Uterus (tissue), 2 donors: ENCODE measurements around the gene GLCE.

ENCODE experiments used
- POLR2A ChIP-seq, 2 donors: fragments of 450-650 bp; IDR thresholded peaks; one replicate each; pipeline ENCODE4 v1.6.1; 2016; ENCODE audit warnings: antibody characterized with exemption in 2 of 2, mild to moderate bottlenecking in 1 of 2, moderate library complexity in 1 of 2
- TF ChIP-seq, protein P1 (sequence below), 4 experiments: fragments of 200-600 bp in 2 of 4; fragments of 450-650 bp in 2 of 4; sonication (generic) in 2 of 4; IDR thresholded peaks; one replicate each; pipeline ENCODE4 v1.5.1; 2016 to 2019; ENCODE audit warnings: antibody characterized with exemption in 4 of 4, mild to moderate bottlenecking in 2 of 4, moderate library complexity in 1 of 4

DNA sequence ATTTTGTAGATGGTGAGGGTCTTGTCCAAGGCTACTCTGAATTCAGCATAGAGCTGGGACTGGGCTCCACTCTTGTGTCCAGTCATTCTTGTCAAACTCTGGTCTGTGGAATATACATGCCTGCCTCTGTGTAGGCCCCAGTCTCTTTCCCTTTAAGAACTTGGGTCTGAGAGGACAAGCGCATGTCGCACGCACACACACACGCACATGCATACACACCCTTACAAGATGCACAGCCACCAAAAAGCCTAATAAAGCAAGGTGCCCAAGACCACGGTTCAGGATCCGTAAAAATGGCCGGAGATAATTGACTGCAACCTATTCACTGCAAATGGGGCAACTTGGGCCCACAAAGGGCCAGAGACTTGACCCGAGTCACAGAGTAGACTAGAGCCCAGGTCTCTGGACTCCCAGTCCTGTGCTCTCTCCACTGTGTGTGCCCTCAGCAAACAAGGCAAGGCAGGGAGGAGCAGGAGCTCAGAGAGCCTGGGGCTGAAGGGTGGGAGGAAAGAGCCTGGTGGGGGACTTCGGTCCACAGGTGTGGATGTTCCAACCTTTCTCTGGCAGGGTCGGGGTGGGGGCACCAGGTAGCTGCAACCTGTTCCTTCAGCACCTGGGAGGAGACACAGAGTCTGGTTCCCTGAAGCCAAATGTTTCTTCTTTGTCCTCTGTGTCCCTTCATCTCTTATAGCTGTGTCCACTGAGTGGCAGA lies 137.4 kb downstream of the GLCE start:
- TF ChIP-seq, protein P1, sequence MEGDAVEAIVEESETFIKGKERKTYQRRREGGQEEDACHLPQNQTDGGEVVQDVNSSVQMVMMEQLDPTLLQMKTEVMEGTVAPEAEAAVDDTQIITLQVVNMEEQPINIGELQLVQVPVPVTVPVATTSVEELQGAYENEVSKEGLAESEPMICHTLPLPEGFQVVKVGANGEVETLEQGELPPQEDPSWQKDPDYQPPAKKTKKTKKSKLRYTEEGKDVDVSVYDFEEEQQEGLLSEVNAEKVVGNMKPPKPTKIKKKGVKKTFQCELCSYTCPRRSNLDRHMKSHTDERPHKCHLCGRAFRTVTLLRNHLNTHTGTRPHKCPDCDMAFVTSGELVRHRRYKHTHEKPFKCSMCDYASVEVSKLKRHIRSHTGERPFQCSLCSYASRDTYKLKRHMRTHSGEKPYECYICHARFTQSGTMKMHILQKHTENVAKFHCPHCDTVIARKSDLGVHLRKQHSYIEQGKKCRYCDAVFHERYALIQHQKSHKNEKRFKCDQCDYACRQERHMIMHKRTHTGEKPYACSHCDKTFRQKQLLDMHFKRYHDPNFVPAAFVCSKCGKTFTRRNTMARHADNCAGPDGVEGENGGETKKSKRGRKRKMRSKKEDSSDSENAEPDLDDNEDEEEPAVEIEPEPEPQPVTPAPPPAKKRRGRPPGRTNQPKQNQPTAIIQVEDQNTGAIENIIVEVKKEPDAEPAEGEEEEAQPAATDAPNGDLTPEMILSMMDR (IDR thresholded peaks at IDR 0.05) = no peak
- TF ChIP-seq POLR2A (IDR thresholded peaks at IDR 0.05) = no peak
